Tibial nerve (tissue), 4 donors: ENCODE measurements around the gene TTC33. TPM values are rescaled to one million over a fixed set of nuclear protein-coding genes. Genes with fewer than 3 reads are reported as not detected.

Experiments used
- DNase-seq, 2 donors: peaks; one replicate each; pipeline ENCODE4 v3.0.0-alpha.2; 2019; ENCODE audit warnings: low spot score in 2 of 2
- H3K27ac ChIP-seq, 4 donors: fragments of 200-600 bp; sonication (generic) in 3 of 4; one replicate each; pipeline ENCODE4 v1.5.1; 2017 to 2019; ENCODE audit warnings: mild to moderate bottlenecking in 1 of 4
- H3K27me3 ChIP-seq, 2 donors: fragments of 200-600 bp; sonication (generic) in 1 of 2; one replicate each; pipeline versions ENCODE4 v1.5.1 to v1.6.0; 2017 to 2019
- H3K36me3 ChIP-seq, 3 donors: fragments of 200-600 bp; sonication (generic); one replicate each; pipeline ENCODE4 v1.5.1; 2018 to 2019
- H3K4me1 ChIP-seq, 4 donors: fragments of 200-600 bp; sonication (generic) in 3 of 4; one replicate each; pipeline ENCODE4 v1.5.1; 2017 to 2019
- H3K4me3 ChIP-seq, 4 donors: fragments of 200-600 bp; sonication (generic) in 3 of 4; one replicate each; pipeline ENCODE4 v1.5.1; 2017 to 2019; ENCODE audit warnings: mild to moderate bottlenecking in 1 of 4, moderate library complexity in 1 of 4
- H3K9me3 ChIP-seq, 4 donors: fragments of 200-600 bp; sonication (generic) in 3 of 4; one replicate each; pipeline ENCODE4 v1.5.1; 2017 to 2019
- EP300 ChIP-seq, 2 donors: sonication (generic); formaldehyde crosslinking; IDR thresholded peaks; one replicate each; pipeline ENCODE4 v1.6.1; 2017; ENCODE audit warnings: antibody characterized with exemption in 2 of 2, mild to moderate bottlenecking in 1 of 2
- POLR2A ChIP-seq, 2 donors: fragments of 450-650 bp; IDR thresholded peaks; one replicate each; pipeline ENCODE4 v1.6.1; 2017; ENCODE audit warnings: antibody characterized with exemption in 2 of 2, mild to moderate bottlenecking in 2 of 2, moderate library complexity in 2 of 2
- WGBS, 2 donors: methylation state at CpG; one replicate each; pipeline ENCODE4 v1.1.5; 2018; 5-methylcytosine and 5-hydroxymethylcytosine counted together
- total RNA-seq, 4 donors: library from RNA; depleted of rRNA; stranded (reverse); fragments of >200 nt; gene quantifications; one replicate each; pipeline ENCODE4 v1.1.0, GENCODE V29; 2016
- TF ChIP-seq, protein P1 (sequence below), 5 experiments: fragments of 200-600 bp in 3 of 5; fragments of 450-650 bp in 2 of 5; sonication (generic) in 3 of 5; IDR thresholded peaks; one replicate each; pipeline ENCODE4 v1.5.1; 2016 to 2019; ENCODE audit warnings: antibody characterized with exemption in 5 of 5, mild to moderate bottlenecking in 3 of 5, moderate library complexity in 2 of 5

Gene TTC33
- total RNA-seq, 4 donors from 2014 or later: 11.4 to 27.1 (median 19.9) TPM

DNA sequence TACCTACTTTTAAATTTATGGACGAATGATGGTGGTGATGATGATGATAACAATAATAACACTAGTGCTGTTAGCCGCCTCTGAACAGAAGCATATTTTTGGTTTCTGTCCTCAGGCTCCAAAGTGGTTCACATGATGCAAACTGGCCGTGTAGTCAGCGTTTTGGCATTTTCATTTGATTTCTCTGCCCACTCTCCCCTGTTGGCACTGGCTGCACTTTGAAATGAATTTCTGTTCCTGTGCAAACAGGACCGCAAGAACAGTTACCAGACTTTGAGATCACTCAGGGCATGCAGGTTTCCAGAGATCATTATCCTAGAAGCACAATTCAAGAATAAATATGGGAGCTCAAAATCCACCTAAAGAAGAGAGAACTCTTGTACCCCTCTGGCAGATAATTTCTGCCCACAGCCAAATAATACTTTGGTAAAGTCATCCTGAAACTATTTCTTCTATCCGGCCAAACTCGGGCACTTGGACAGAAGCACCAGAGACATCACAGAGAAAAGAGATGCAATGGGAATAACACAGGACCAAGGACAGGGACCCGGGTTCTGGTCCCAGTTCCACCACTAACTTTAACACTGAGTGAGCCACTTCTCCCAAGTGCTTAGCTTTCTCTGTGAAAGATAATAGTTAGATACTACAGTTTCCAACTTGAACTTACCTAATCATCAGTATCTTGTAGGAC, 277.8 kb downstream of the TTC33 start:
- DNase-seq: no peak
- Histone ChIP-seq H3K27me3 (no peaks in the 10 kb centered on the region), H3K4me1 (no peaks in the 10 kb centered on the region), H3K4me3 (no peak overlapping the region), H3K36me3 (no peaks in the 10 kb centered on the region), H3K27ac (no peak overlapping the region), H3K9me3 (peaks cover 0 to 5% (median 0%) of the 10 kb centered on the region in 4 donors)
- TF ChIP-seq, protein P1, sequence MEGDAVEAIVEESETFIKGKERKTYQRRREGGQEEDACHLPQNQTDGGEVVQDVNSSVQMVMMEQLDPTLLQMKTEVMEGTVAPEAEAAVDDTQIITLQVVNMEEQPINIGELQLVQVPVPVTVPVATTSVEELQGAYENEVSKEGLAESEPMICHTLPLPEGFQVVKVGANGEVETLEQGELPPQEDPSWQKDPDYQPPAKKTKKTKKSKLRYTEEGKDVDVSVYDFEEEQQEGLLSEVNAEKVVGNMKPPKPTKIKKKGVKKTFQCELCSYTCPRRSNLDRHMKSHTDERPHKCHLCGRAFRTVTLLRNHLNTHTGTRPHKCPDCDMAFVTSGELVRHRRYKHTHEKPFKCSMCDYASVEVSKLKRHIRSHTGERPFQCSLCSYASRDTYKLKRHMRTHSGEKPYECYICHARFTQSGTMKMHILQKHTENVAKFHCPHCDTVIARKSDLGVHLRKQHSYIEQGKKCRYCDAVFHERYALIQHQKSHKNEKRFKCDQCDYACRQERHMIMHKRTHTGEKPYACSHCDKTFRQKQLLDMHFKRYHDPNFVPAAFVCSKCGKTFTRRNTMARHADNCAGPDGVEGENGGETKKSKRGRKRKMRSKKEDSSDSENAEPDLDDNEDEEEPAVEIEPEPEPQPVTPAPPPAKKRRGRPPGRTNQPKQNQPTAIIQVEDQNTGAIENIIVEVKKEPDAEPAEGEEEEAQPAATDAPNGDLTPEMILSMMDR (IDR thresholded peaks at IDR 0.05): no peak
- TF ChIP-seq POLR2A (IDR thresholded peaks at IDR 0.05) (no peak), EP300 (IDR thresholded peaks at IDR 0.05) (no peak)
- 75 to 79% methylated on average over 8 of the region's 8 CpGs for WGBS, 2 donors

DNA sequence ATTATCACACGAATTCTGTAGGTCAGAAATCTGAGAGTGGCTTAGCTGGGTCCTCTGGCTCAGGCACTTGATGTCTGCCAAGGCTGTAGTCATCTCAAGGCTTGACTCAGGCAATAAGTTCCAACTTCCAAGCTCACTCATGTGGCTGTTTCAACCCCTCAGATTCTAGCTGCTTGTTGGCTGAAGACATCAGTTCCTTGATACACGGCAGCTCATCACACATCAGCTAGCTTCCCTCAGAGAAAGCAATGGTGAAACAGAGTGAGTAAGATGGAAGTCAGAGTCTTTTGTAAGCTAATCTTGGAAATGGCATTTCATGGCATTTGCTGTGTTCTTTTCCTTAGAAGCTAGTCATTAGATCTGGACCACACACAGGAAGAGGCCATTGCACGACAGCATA, 280.2 kb downstream of the TTC33 start:
- no peaks in the 10 kb centered on the region for H3K4me1 ChIP-seq
- no peak overlapping the region for H3K27ac ChIP-seq
- no peaks in the 10 kb centered on the region for H3K27me3 ChIP-seq
- TF ChIP-seq POLR2A (IDR thresholded peaks at IDR 0.05) (no peak), EP300 (IDR thresholded peaks at IDR 0.05) (no peak)
- TF ChIP-seq, protein P1 (IDR thresholded peaks at IDR 0.05): no peak
- H3K36me3 ChIP-seq: no peaks in the 10 kb centered on the region
- WGBS, 2 donors: 79 to 89% methylated on average over 3 of the region's 3 CpGs
- DNase-seq: no peak
- no peak overlapping the region for H3K4me3 ChIP-seq
- no peaks in the 10 kb centered on the region for H3K9me3 ChIP-seq

DNA sequence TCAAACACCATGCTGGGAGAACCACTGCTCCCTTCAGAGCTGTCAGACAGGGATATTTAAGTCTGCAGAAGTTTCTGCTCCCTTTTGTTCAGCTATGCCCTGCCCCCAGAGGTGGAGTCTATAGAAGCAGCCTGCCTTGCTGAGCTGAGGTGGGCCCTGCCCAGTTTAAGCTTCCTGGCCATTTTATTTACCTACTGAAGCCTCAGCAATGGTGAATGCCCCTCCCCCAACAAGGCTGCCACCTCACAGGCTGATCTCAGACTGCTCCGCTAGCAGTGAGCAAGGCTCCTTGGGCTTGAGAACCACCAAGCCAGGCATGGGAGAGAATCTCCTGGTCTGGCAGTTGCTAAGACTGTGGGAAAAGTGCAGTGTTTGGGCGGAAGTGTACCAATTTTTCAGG, 281.5 kb downstream of the TTC33 start:
- TF ChIP-seq POLR2A (IDR thresholded peaks at IDR 0.05) (no peak), EP300 (IDR thresholded peaks at IDR 0.05) (no peak)
- TF ChIP-seq, protein P1 (IDR thresholded peaks at IDR 0.05): no peak
- 100% methylated on average over 1 to 2 of the region's 2 CpGs for WGBS, 2 donors
- DNase-seq: no peak

DNA sequence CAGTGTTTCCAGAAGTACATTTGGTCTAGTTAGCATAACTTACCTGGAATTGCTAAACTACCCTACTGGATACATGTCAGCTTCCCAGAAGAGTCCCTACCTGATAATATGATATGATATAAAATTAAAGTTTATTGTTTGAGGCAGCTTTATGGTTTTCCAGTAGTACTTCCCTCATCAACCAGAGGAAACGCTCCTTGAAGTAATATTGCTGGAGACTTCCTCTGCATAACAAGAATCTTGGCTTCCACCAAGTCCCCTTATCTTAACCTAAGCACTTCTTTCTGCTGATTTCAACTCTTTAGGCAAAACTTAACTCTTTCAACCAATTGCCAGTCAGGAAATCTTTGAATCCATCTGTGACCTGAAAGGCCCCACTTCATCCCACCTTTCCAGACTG, 290.3 kb downstream of the TTC33 start:
- Histone ChIP-seq H3K27ac (no peak overlapping the region), H3K9me3 (peaks cover 0 to 10% (median 0%) of the 10 kb centered on the region in 4 donors), H3K27me3 (no peaks in the 10 kb centered on the region), H3K4me1 (no peaks in the 10 kb centered on the region), H3K36me3 (no peaks in the 10 kb centered on the region), H3K4me3 (no peak overlapping the region)
- TF ChIP-seq POLR2A (IDR thresholded peaks at IDR 0.05) (no peak), EP300 (IDR thresholded peaks at IDR 0.05) (no peak)
- TF ChIP-seq, protein P1 (IDR thresholded peaks at IDR 0.05): no peak
- DNase-seq: no peak
- WGBS, 2 donors: 53 to 69% methylated on average over 1 of the region's 1 CpG

More for the DNA sequence above, 281.5 kb downstream of the TTC33 start:
- Histone ChIP-seq H3K27ac (no peak overlapping the region), H3K27me3 (no peaks in the 10 kb centered on the region), H3K36me3 (no peaks in the 10 kb centered on the region), H3K4me1 (no peaks in the 10 kb centered on the region), H3K4me3 (no peak overlapping the region), H3K9me3 (no peaks in the 10 kb centered on the region)

DNA sequence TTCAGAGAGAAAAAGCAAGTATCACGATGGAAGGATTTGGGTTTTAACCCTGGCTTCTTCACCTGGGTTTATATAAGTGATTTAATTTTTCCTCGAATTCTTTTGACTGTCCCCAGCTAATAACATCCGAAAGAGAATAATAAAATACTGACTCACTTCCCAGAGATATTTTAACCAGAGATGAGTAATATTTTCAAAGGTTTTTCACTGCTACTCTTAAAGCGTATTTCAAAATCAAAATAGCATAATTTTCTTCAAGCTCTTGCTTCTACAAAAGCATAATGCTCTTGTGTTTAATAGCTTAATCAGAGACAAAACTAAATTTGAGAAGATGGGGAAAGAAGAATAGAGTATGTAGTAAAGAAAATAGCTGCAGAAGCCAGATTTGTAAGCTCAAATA, 291.2 kb downstream of the TTC33 start:
- TF ChIP-seq POLR2A (IDR thresholded peaks at IDR 0.05) (no peak), EP300 (IDR thresholded peaks at IDR 0.05) (no peak)
- TF ChIP-seq, protein P1 (IDR thresholded peaks at IDR 0.05): no peak

More for the DNA sequence above, 291.2 kb downstream of the TTC33 start:
- Histone ChIP-seq H3K9me3 (peaks cover 0 to 18% (median 0%) of the 10 kb centered on the region in 4 donors), H3K27me3 (no peaks in the 10 kb centered on the region), H3K4me3 (no peak overlapping the region), H3K4me1 (no peaks in the 10 kb centered on the region), H3K36me3 (no peaks in the 10 kb centered on the region), H3K27ac (no peak overlapping the region)
- WGBS, 2 donors: 73 to 78% methylated on average over 4 of the region's 4 CpGs
- no peak for DNase-seq
